ENCODE results near the gene SNAPC3.

- TF ChIP-seq CTCF (conservative IDR thresholded peaks at IDR 0.05; ENCODE audit: low read depth, low read length) = peak; percentile 77
- no peak for TF ChIP-seq POLR2A (IDR thresholded peaks at IDR 0.05; ENCODE audit: low read depth, low read length)
- TF ChIP-seq RAD21 (IDR thresholded peaks at IDR 0.05; ENCODE audit: low read length) = peak; percentile 79
Observed at GRCh38 chr9:15416880-15417279, 5.8 kb upstream of the SNAPC3 start.

All from IMR-90 (cell line).